Right lobe of liver (tissue), 6 donors: ENCODE results near the gene USP38. TPM values are rescaled to one million over a fixed set of nuclear protein-coding genes. Genes with fewer than 3 reads are reported as not detected.
"Not testable (repeated sequence)": the region's sequence is repeated elsewhere in the genome, so short reads cannot be mapped to it uniquely, and the experiment has no call there.

Source experiments
- ATAC-seq, 4 donors: fragments of 200-7000 bp; cut with Tn5 transposase; one replicate each; pipeline ENCODE4 v1.9.1; 2020; ENCODE audit warnings: mild to moderate bottlenecking in 4 of 4, moderate library complexity in 4 of 4
- DNase-seq, 3 donors: peaks; one replicate each; pipeline ENCODE4 v3.0.0-alpha.2; 2020
- H3K27ac ChIP-seq, 3 donors: fragments of 200-600 bp; one replicate each; pipeline ENCODE4 v1.8.0; 2022
- H3K27me3 ChIP-seq, 2 donors: fragments of 200-600 bp; one replicate each; pipeline ENCODE4 v1.8.0; 2022
- H3K36me3 ChIP-seq, 4 donors: fragments of 200-600 bp; sonication (generic) in 1 of 4; one replicate each; pipeline versions ENCODE4 v1.5.1 to v1.8.0; 2017 to 2022; ENCODE audit warnings: control low read depth in 1 of 4
- H3K4me1 ChIP-seq, 4 donors: fragments of 200-600 bp; sonication (generic) in 1 of 4; one replicate each; pipeline versions ENCODE4 v1.5.1 to v1.8.0; 2017 to 2022; ENCODE audit warnings: control low read depth in 1 of 4
- H3K4me3 ChIP-seq, 3 donors: fragments of 200-600 bp; one replicate each; pipeline ENCODE4 v1.8.0; 2022
- H3K9me3 ChIP-seq, 4 donors: fragments of 200-600 bp; sonication (generic) in 1 of 4; one replicate each; pipeline versions ENCODE4 v1.5.1 to v1.8.0; 2017 to 2022; ENCODE audit warnings: control low read depth in 1 of 4
- CTCF ChIP-seq, 4 donors: fragments of 200-600 bp in 3 of 4; fragments of 450-650 bp in 1 of 4; IDR thresholded peaks; one replicate each; pipeline versions ENCODE4 v1.5.1 to v1.8.0; 2016 to 2022; ENCODE audit warnings: antibody characterized with exemption in 4 of 4, mild to moderate bottlenecking in 2 of 4
- POLR2A ChIP-seq: fragments of 450-650 bp; IDR thresholded peaks from one replicate; pipeline ENCODE4 v1.6.1; 2017; ENCODE audit warnings: antibody characterized with exemption, mild to moderate bottlenecking
- WGBS: methylation state at CpG from one replicate; pipeline ENCODE4 v1.1.6; 2018; ENCODE audit warnings: low coverage, low lambda C conversion rate; ENCODE audit not compliant: insufficient coverage; ENCODE audit errors: missing lambda C conversion rate; 5-methylcytosine and 5-hydroxymethylcytosine counted together
- intact Hi-C, 2 donors: fragments of 100-400 bp; cut with DNase I; formaldehyde crosslinking; loops; one replicate each; pipeline versions ENCODE4 v1.11.2 to v1.14.1; 2022
- total RNA-seq, 6 experiments: library from RNA; depleted of rRNA in 2 of 6; stranded (reverse); fragments of >200 nt in 2 of 6; fragmentation: NEBNext Ultra II Directional in 3 of 6; extraction: Animal tissue kit (Norgen Biotek cat#: 25700) in 3 of 6; gene quantifications; one replicate each; pipeline versions ENCODE4 v1.1.0 to v1.2.4, GENCODE V29; 2016 to 2023
- donor health status: DM: no; HTN: yes; CAD: no.
- donor health status: DM: no; HTN: no; CAD: no.
- donor health status: DM: no; HTN: no; CAD: no.
- donor health status: DM: no; HTN: yes; CAD: no.
- donor health status: DM: no; HTN: yes; CAD: no.

The USP38 gene
- total RNA-seq, 6 experiments from 2014 or later: 21.0 to 24.6 (median 21.4) TPM

GRCh38 chr4:143254491-143255226 is 69.9 kb downstream of the USP38 start:
- no peaks in the 10 kb centered on the region for H3K9me3 ChIP-seq
- 53% methylated on average over 3 of the region's 5 CpGs for WGBS
- intact Hi-C loops: no loop called here
- ATAC-seq (no peak), DNase-seq (no peak)
- H3K4me1 ChIP-seq: no peaks in the 10 kb centered on the region
- no peaks in the 10 kb centered on the region for H3K27me3 ChIP-seq
- no peak for TF ChIP-seq POLR2A
- TF ChIP-seq CTCF (IDR thresholded peaks at IDR 0.05): no peak
- no peaks in the 10 kb centered on the region for H3K36me3 ChIP-seq
- H3K4me3 ChIP-seq: no peak overlapping the region
- H3K27ac ChIP-seq: no peak overlapping the region

- no peak for TF ChIP-seq CTCF (IDR thresholded peaks at IDR 0.05)
- TF ChIP-seq POLR2A: no peak
- no peak overlapping the region for H3K27ac ChIP-seq
- intact Hi-C loops: no loop called here
- 49% methylated on average over 2 of the region's 2 CpGs for WGBS
- no peaks in the 10 kb centered on the region for H3K36me3 ChIP-seq
- DNase-seq (no peak), ATAC-seq (no peak)
- no peaks in the 10 kb centered on the region for H3K9me3 ChIP-seq
- H3K27me3 ChIP-seq: no peaks in the 10 kb centered on the region
- H3K4me1 ChIP-seq: no peaks in the 10 kb centered on the region
- no peak overlapping the region for H3K4me3 ChIP-seq
Observed at GRCh38 chr4:143256456-143256855, 71.7 kb downstream of the USP38 start.

DNA sequence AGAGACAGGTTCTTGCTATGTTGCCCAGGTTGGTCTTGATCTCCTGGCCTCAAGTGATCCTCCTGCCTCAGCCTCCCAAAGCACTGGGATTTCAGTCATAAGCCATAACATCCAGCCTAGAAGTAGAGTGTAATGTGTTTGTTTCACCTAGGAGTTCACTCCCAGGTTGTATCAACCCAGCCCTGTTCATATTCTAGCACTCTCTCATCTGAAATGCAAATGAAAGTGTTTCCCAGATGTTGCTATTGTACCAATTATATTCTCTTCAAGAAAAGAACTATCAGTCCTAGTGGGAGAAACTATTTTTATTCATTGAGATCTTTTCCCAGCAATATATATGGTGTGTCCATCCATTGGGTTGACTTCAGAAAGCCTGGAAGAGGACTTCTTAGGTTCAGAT is 72.6 kb downstream of the USP38 start:
- H3K9me3 ChIP-seq: no peaks in the 10 kb centered on the region
- no peaks in the 10 kb centered on the region for H3K27me3 ChIP-seq
- H3K36me3 ChIP-seq: no peaks in the 10 kb centered on the region
- ATAC-seq (no peak), DNase-seq (no peak)
- no peak overlapping the region for H3K27ac ChIP-seq
- no peaks in the 10 kb centered on the region for H3K4me1 ChIP-seq
- intact Hi-C loops: no loop called here
- TF ChIP-seq CTCF (IDR thresholded peaks at IDR 0.05) (no peak), POLR2A (no peak)
- H3K4me3 ChIP-seq: no peak overlapping the region

- DNase-seq (no peak), ATAC-seq (no peak)
- Histone ChIP-seq H3K27ac (no peak overlapping the region), H3K9me3 (no peaks in the 10 kb centered on the region), H3K36me3 (no peaks in the 10 kb centered on the region), H3K4me3 (no peak overlapping the region), H3K27me3 (no peaks in the 10 kb centered on the region), H3K4me1 (no peaks in the 10 kb centered on the region)
- TF ChIP-seq CTCF (IDR thresholded peaks at IDR 0.05) (no peak), POLR2A (no peak)
- intact Hi-C loops: no loop called here
- 90% methylated on average over 3 of the region's 3 CpGs for WGBS
Observed at GRCh38 chr4:143260750-143261149, 76.0 kb downstream of the USP38 start.

GRCh38 chr4:143262838-143263237 is 78.1 kb downstream of the USP38 start:
- WGBS: 31% methylated on average over 1 of the region's 1 CpG
- no peaks in the 10 kb centered on the region for H3K9me3 ChIP-seq
- DNase-seq: no peak

GRCh38 chr4:143267690-143268089 is 83.0 kb downstream of the USP38 start:
- H3K36me3 ChIP-seq, H3K4me3 ChIP-seq, H3K9me3 ChIP-seq, intact Hi-C loops, DNase-seq, ATAC-seq, H3K27ac ChIP-seq, H3K27me3 ChIP-seq, H3K4me1 ChIP-seq: not testable (repeated sequence)
- WGBS: no CpG with 5 or more reads among the region's 2 CpGs

More at GRCh38 chr4:143262838-143263237, 78.1 kb downstream of the USP38 start:
- Histone ChIP-seq H3K36me3 (no peaks in the 10 kb centered on the region), H3K4me3 (no peak overlapping the region), H3K27ac (no peak overlapping the region), H3K27me3 (no peaks in the 10 kb centered on the region), H3K4me1 (no peaks in the 10 kb centered on the region)
- no peak for TF ChIP-seq POLR2A
- no peak for TF ChIP-seq CTCF (IDR thresholded peaks at IDR 0.05)
- intact Hi-C loops: no loop called here
- ATAC-seq: no peak
